HCT116 (cell line): ENCODE measurements around the gene ZNF160. TPM values are rescaled to one million over a fixed set of nuclear protein-coding genes. Genes with fewer than 3 reads are reported as not detected.

Experiments
- ATAC-seq: fragments of 200-7000 bp; cut with Tn5 transposase; 2 replicates; pipeline ENCODE4 v1.9.1; 2020; ENCODE audit warnings: mild to moderate bottlenecking, moderate library complexity
- BruUV-seq: library from RNA; stranded (reverse); fragments of 400-500 nt; replicated peaks from 2 replicates; lab custom pipeline; 2021; lab: Mats Ljungman, UMichigan
- CTCF ChIA-PET: fragments of 300-600 bp; sonication (Branson Sonifier 250); formaldehyde crosslinking; loops from one replicate; lab custom pipeline; 2021; ENCODE audit warnings: antibody characterized with exemption; lab: Charles Lee
- POLR2A ChIA-PET: fragments of 300-600, 350-600 bp; sonication (Branson Sonifier 250); formaldehyde crosslinking; loops from one replicate; lab custom pipeline; 2021; ENCODE audit warnings: antibody characterized with exemption; lab: Charles Lee
- RAD21 ChIA-PET, 2 experiments: fragments of 300-600 bp; sonication (Branson Sonifier 250); formaldehyde crosslinking; loops; one replicate each; lab custom pipeline; 2023; ENCODE audit warnings: low total read pairs in 2 of 2; ENCODE audit not compliant: uncharacterized antibody in 2 of 2, unreplicated experiment in 2 of 2, low non-redundant PET in 1 of 2; lab: Charles Lee
- DNase-seq: peaks from one replicate; pipeline ENCODE4 v3.0.0-alpha.2; 2010; ENCODE audit warnings: low read depth, low spot score
- H2AFZ ChIP-seq: fragments of 200-600 bp; shearing (Covaris generic), sonication (generic); 2 replicates; pipeline ENCODE4 v1.6.1; 2017; ENCODE audit warnings: low read depth, mixed run types, mixed read lengths, antibody characterized with exemption, low read length; ENCODE audit not compliant: poor library complexity, severe bottlenecking
- H3K27ac ChIP-seq: 2 replicates; pipeline ENCODE4 v1.5.1; 2012; ENCODE audit warnings: low read depth, low read length
- H3K27me3 ChIP-seq: fragments of 200-600 bp; sonication (generic); 2 replicates; pipeline ENCODE4 v1.6.1; 2016; ENCODE audit warnings: mixed run types, low read length, mixed read lengths; ENCODE audit not compliant: insufficient read depth
- H3K36me3 ChIP-seq, 2 experiments: fragments of 200-500 bp in 1 of 2; fragments of 200-600 bp in 1 of 2; sonication (Bioruptor generic) in 1 of 2; sonication (generic) in 1 of 2; 2 replicates each; pipeline versions ENCODE4 v1.5.1 to v1.6.1; 2014 to 2016; ENCODE audit warnings: low read length in 2 of 2, inconsistent platforms in 1 of 2, mixed read lengths in 1 of 2, mixed run types in 1 of 2; ENCODE audit not compliant: insufficient read depth in 2 of 2, control insufficient read depth in 1 of 2
- H3K4me1 ChIP-seq, 2 experiments: fragments of 200-600 bp in 1 of 2; sonication (generic) in 1 of 2; 2 replicates each; pipeline versions ENCODE4 v1.5.1 to v1.6.1; 2012 to 2017; ENCODE audit warnings: low read length in 2 of 2, inconsistent platforms in 1 of 2, mild to moderate bottlenecking in 1 of 2, mixed read lengths in 1 of 2, mixed run types in 1 of 2, moderate library complexity in 1 of 2; ENCODE audit not compliant: insufficient read depth in 2 of 2, control insufficient read depth in 1 of 2
- H3K4me2 ChIP-seq: fragments of 200-600 bp; sonication (generic); 2 replicates; pipeline ENCODE4 v1.6.1; 2017; ENCODE audit warnings: mixed run types, low read length, mixed read lengths
- H3K4me3 ChIP-seq, 2 experiments: fragments of 200-600 bp in 1 of 2; sonication (generic) in 1 of 2; replicated peaks in 1 of 2; 2 replicates each; pipeline ENCODE4 v1.5.1; 2011 to 2016; ENCODE audit warnings: low read length in 2 of 2, control low read depth in 1 of 2, low read depth in 1 of 2, mild to moderate bottlenecking in 1 of 2, mixed read lengths in 1 of 2, mixed run types in 1 of 2
- H3K79me2 ChIP-seq: fragments of 200-600 bp; sonication (generic); 2 replicates; pipeline ENCODE4 v1.6.1; 2017; ENCODE audit warnings: mild to moderate bottlenecking, mixed run types, low read length, moderate library complexity, mixed read lengths; ENCODE audit not compliant: insufficient read depth
- H3K9ac ChIP-seq: fragments of 200-600 bp; sonication (generic); 2 replicates; pipeline ENCODE4 v1.6.1; 2016; ENCODE audit warnings: low read length, mixed read lengths
- H3K9me2 ChIP-seq: fragments of 200-600 bp; sonication (generic), shearing (Covaris generic); 2 replicates; pipeline ENCODE4 v1.6.1; 2017; ENCODE audit warnings: mixed run types, mild to moderate bottlenecking, moderate library complexity; ENCODE audit not compliant: insufficient read depth
- H3K9me3 ChIP-seq, 2 experiments: fragments of 200-500 bp in 1 of 2; fragments of 200-600 bp in 1 of 2; sonication (Bioruptor generic) in 1 of 2; sonication (generic) in 1 of 2; 2 replicates each; pipeline ENCODE4 v1.6.1; 2014 to 2017; ENCODE audit warnings: low read length in 2 of 2, mixed read lengths in 2 of 2, inconsistent platforms in 1 of 2, low read depth in 1 of 2, mild to moderate bottlenecking in 1 of 2, mixed run types in 1 of 2, moderate library complexity in 1 of 2; ENCODE audit not compliant: control insufficient read depth in 1 of 2, insufficient read depth in 1 of 2
- H4K20me1 ChIP-seq: fragments of 200-600 bp; sonication (generic), shearing (Covaris generic); 2 replicates; pipeline ENCODE4 v1.6.1; 2017; ENCODE audit warnings: mixed run types, mild to moderate bottlenecking, moderate library complexity; ENCODE audit not compliant: insufficient read depth
- ELF1 ChIP-seq: IDR thresholded peaks from 2 replicates; pipeline ENCODE4 v1.6.1; 2012; ENCODE audit warnings: low read depth, borderline replicate concordance
- EZH2 ChIP-seq: fragments of 200-600 bp; sonication (generic); IDR thresholded peaks from 2 replicates; pipeline ENCODE4 v1.6.1; 2017; ENCODE audit warnings: antibody characterized with exemption, mixed run types
- POLR2A ChIP-seq: IDR thresholded peaks from 2 replicates; pipeline ENCODE4 v1.7.0; 2011; ENCODE audit warnings: borderline replicate concordance; ENCODE audit not compliant: insufficient read depth, insufficient read length; ENCODE audit errors: extremely low read depth
- RAD21 ChIP-seq: IDR thresholded peaks from 2 replicates; pipeline ENCODE4 v1.6.1; 2012; ENCODE audit warnings: low read depth, mild to moderate bottlenecking
- SIN3A ChIP-seq: IDR thresholded peaks from 2 replicates; pipeline ENCODE4 v1.6.1; 2012; ENCODE audit warnings: low read depth
- SRF ChIP-seq: IDR thresholded peaks from 2 replicates; pipeline ENCODE4 v1.6.1; 2012; ENCODE audit warnings: low read depth
- TCF7L2 ChIP-seq: IDR thresholded peaks from 2 replicates; pipeline ENCODE4 v1.7.0; 2011; ENCODE audit warnings: borderline replicate concordance, inconsistent platforms; ENCODE audit not compliant: insufficient read depth, insufficient read length; ENCODE audit errors: extremely low read depth
- YY1 ChIP-seq: IDR thresholded peaks from 2 replicates; pipeline ENCODE4 v1.6.1; 2011; ENCODE audit warnings: low read length, low read depth, moderate library complexity, mild to moderate bottlenecking; ENCODE audit not compliant: insufficient replicate concordance; ENCODE audit errors: extremely low read depth
- ZNF274 ChIP-seq: fragments of 200-500 bp; sonication (Bioruptor generic); IDR thresholded peaks from 2 replicates; pipeline ENCODE4 v1.6.1; 2014; ENCODE audit warnings: mild to moderate bottlenecking, low read depth, low read length, inconsistent platforms
- intact Hi-C: fragments of 100-400 bp; cut with micrococcal nuclease; formaldehyde crosslinking; loops from 2 replicates; pipeline ENCODE4 v1.10.0; 2022
- total RNA-seq: library from RNA; stranded (reverse); gene quantifications from one replicate; pipeline ENCODE4 v1.2.1, GENCODE V29; 2021; ENCODE audit not compliant: unreplicated experiment
- TF ChIP-seq, protein P1 (sequence below), 3 experiments: fragments of 200-600 bp in 1 of 3; sonication (generic) in 1 of 3; IDR thresholded peaks in 2 of 3; conservative IDR thresholded peaks in 1 of 3; 2 replicates each; pipeline ENCODE4 v1.5.1; 2012 to 2017; ENCODE audit warnings: low read depth in 2 of 3, low read length in 2 of 3, antibody characterized with exemption in 1 of 3, borderline replicate concordance in 1 of 3, control low read depth in 1 of 3, mild to moderate bottlenecking in 1 of 3, mixed read lengths in 1 of 3, mixed run types in 1 of 3, moderate library complexity in 1 of 3; ENCODE audit not compliant: insufficient read depth in 1 of 3
- TF ChIP-seq, protein P2 (sequence below): IDR thresholded peaks from 2 replicates; pipeline ENCODE4 v1.6.1; 2012

Gene ZNF160
- total RNA-seq, 1 experiment from 2014 or later, result 14.9 TPM

DNA sequence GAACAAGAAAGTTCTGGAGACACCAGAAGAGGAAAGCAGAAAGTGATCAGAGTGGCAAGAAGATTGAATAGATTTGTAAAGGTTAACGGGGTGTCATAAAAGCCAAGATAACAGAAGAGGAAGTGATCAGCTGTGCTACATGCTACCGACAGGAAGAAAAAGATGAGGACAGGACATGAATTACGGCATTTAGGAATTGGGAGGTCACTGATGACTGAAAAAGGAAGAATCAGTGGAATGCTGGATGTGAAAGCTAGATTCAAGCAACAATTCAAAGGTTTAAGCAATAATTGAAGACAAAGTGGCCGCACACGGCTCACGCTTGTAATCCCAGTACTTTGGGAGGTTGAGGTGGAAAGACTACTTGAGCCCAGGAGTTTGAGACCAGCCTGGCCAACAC, 15.1 kb downstream of the ZNF160 start:
- ChIA-PET POLR2A (no interaction called here), CTCF (no interaction called here), RAD21 (no interaction called here)
- no peak for TF ChIP-seq ELF1
- no peak for TF ChIP-seq RAD21
- no peak for TF ChIP-seq EZH2
- TF ChIP-seq, protein P1, sequence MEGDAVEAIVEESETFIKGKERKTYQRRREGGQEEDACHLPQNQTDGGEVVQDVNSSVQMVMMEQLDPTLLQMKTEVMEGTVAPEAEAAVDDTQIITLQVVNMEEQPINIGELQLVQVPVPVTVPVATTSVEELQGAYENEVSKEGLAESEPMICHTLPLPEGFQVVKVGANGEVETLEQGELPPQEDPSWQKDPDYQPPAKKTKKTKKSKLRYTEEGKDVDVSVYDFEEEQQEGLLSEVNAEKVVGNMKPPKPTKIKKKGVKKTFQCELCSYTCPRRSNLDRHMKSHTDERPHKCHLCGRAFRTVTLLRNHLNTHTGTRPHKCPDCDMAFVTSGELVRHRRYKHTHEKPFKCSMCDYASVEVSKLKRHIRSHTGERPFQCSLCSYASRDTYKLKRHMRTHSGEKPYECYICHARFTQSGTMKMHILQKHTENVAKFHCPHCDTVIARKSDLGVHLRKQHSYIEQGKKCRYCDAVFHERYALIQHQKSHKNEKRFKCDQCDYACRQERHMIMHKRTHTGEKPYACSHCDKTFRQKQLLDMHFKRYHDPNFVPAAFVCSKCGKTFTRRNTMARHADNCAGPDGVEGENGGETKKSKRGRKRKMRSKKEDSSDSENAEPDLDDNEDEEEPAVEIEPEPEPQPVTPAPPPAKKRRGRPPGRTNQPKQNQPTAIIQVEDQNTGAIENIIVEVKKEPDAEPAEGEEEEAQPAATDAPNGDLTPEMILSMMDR (IDR thresholded peaks at IDR 0.05 in 2 of 3, conservative IDR thresholded peaks at IDR 0.05 in 1 of 3; ENCODE audit: borderline replicate concordance in 1 of 3, insufficient read depth in 1 of 3, low read depth in 2 of 3, low read length in 2 of 3), result no peak
- no peak for TF ChIP-seq TCF7L2
- TF ChIP-seq YY1, result no peak
- TF ChIP-seq POLR2A, result no peak
- TF ChIP-seq SIN3A, result no peak
- TF ChIP-seq, protein P2, sequence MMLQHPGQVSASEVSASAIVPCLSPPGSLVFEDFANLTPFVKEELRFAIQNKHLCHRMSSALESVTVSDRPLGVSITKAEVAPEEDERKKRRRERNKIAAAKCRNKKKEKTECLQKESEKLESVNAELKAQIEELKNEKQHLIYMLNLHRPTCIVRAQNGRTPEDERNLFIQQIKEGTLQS, result no peak
- TF ChIP-seq ZNF274, result no peak
- TF ChIP-seq SRF, result no peak
- Histone ChIP-seq H4K20me1 (no peaks in the 10 kb centered on the region), H3K9me3 (no peaks in the 10 kb centered on the region), H3K9me2 (no peaks in the 10 kb centered on the region), H3K4me3 (no peak overlapping the region), H3K27ac (no peak overlapping the region), H3K27me3 (no peaks in the 10 kb centered on the region), H3K36me3 (peaks cover 24 to 29% of the 10 kb centered on the region in 2 experiments), H2AFZ (no peak overlapping the region), H3K79me2 (no peaks in the 10 kb centered on the region), H3K4me2 (no peak overlapping the region), H3K9ac (no peak overlapping the region), H3K4me1 (no peaks in the 10 kb centered on the region)
- intact Hi-C loops, result no loop called here
- DNase-seq (no peak), ATAC-seq (no peak)
- no TSS peak for BruUV-seq
